ENCODE results near the gene ITGA8.
"Not testable (repeated sequence)": the region's sequence is repeated elsewhere in the genome, so short reads cannot be mapped to it uniquely, and the experiment has no call there.

Gene ITGA8

GRCh38 chr10:15605740-15606369 is 113.9 kb downstream of the ITGA8 start:
- DNase-seq: no peak

- DNase-seq: no peak
Measured at GRCh38 chr10:15603446-15604011, 116.2 kb downstream of the ITGA8 start.

GRCh38 chr10:15601819-15602218 is 117.9 kb downstream of the ITGA8 start:
- DNase-seq: no peak

GRCh38 chr10:15595260-15595659 is 124.5 kb downstream of the ITGA8 start:
- no peak for DNase-seq

GRCh38 chr10:15591937-15592336 is 127.8 kb downstream of the ITGA8 start:
- no peak for DNase-seq

GRCh38 chr10:15591431-15591830 is 128.3 kb downstream of the ITGA8 start:
- DNase-seq: no peak

GRCh38 chr10:15588635-15589508 is 130.8 kb downstream of the ITGA8 start:
- DNase-seq: no peak

GRCh38 chr10:15588151-15588550 is 131.6 kb downstream of the ITGA8 start:
- no peak for DNase-seq

GRCh38 chr10:15587271-15587670 is 132.5 kb downstream of the ITGA8 start:
- no peak for DNase-seq

GRCh38 chr10:15585303-15585715 is 134.4 kb downstream of the ITGA8 start:
- peak; percentile 44 to 51 for DNase-seq

GRCh38 chr10:15582972-15583371 is 136.8 kb downstream of the ITGA8 start:
- DNase-seq: not testable (repeated sequence)

- DNase-seq: no peak
Measured at GRCh38 chr10:15579605-15580004, 140.1 kb downstream of the ITGA8 start.

GRCh38 chr10:15572531-15573045 is 147.1 kb downstream of the ITGA8 start:
- no peak for DNase-seq

GRCh38 chr10:15571575-15571974 is 148.1 kb downstream of the ITGA8 start:
- no peak for DNase-seq

- DNase-seq: no peak
Measured at GRCh38 chr10:15570738-15571339, 148.9 kb downstream of the ITGA8 start.

- DNase-seq: no peak
Measured at GRCh38 chr10:15567952-15568351, 151.8 kb downstream of the ITGA8 start.

- DNase-seq: no peak
Measured at GRCh38 chr10:15563246-15563645, 156.5 kb downstream of the ITGA8 start.

GRCh38 chr10:15562578-15562977 is 157.1 kb downstream of the ITGA8 start:
- no peak for DNase-seq

- DNase-seq: no peak
Measured at GRCh38 chr10:15562116-15562515, 157.6 kb downstream of the ITGA8 start.

- no peak for DNase-seq
Measured at GRCh38 chr10:15558136-15558535, 161.6 kb downstream of the ITGA8 start.

- not testable (repeated sequence) for DNase-seq
Measured at GRCh38 chr10:15557168-15557567, 162.6 kb downstream of the ITGA8 start.

- DNase-seq: no peak
Measured at GRCh38 chr10:15550950-15551349, 168.8 kb downstream of the ITGA8 start.

- no peak for DNase-seq
Measured at GRCh38 chr10:15548331-15548730, 171.4 kb downstream of the ITGA8 start.
